Measurements from ENCODE around the gene RNF175. TPM values are rescaled to one million over a fixed set of nuclear protein-coding genes. Genes with fewer than 3 reads are reported as not detected.
"Not testable (repeated sequence)": the region's sequence is repeated elsewhere in the genome, so short reads cannot be mapped to it uniquely, and the experiment has no call there.

Gene RNF175
- total and polyA plus RNA-seq, 5 donors from 2014 or later: 2.1 to 17.3 (median 10.0) TPM

DNA sequence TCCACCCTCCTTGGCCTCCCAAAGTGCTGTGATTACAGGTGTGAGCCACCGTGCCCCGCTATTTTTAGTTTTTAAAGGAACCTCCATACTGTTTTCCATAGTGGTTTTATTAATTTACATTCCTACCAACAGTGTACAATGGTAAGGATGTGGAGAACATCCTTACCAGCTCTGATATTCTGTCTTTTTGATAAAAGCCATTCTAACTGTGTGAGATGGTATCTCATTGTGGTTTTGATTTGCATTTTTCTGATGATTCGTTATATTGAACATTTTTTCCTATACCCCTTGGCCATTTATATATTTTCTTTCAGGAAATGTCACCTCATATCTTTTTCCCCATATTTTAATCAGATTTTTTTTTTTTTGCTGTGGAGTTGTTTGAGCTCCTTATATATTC lies 90.0 kb downstream of the RNF175 start:
- Histone ChIP-seq H3K27me3 (ENCODE audit: control insufficient read depth, insufficient read depth, low read length) (peaks cover 2% of the 10 kb centered on the region), H3K4me3 (ENCODE audit: low read depth, low read length) (no peak overlapping the region), H3K4me1 (ENCODE audit: control insufficient read depth, insufficient read depth, low read length, poor library complexity, severe bottlenecking) (no peaks in the 10 kb centered on the region), H3K9me3 (ENCODE audit: control insufficient read depth in 2 of 2, low read length in 2 of 2) (peaks cover 0 to 6% of the 10 kb centered on the region in 2 experiments), H3K36me3 (ENCODE audit: control insufficient read depth, insufficient read depth, low read length) (no peaks in the 10 kb centered on the region), H3K27ac (ENCODE audit: insufficient read depth, low read length, poor library complexity, severe bottlenecking) (no peak overlapping the region)
- Mint-ChIP-seq H3K36me3 (peaks cover 3% of the 10 kb centered on the region), H3K27ac (no peak overlapping the region), H3K4me3 (no peak overlapping the region), H3K9me3 (peaks cover 0 to 10% (median 4%) of the 10 kb centered on the region in 7 donors), H3K27me3 (peaks cover 21% of the 10 kb centered on the region), H3K4me1 (no peaks in the 10 kb centered on the region)
- ATAC-seq (ENCODE audit: low read depth in 2 of 2): no peak
- DNase-seq: no peak

DNA sequence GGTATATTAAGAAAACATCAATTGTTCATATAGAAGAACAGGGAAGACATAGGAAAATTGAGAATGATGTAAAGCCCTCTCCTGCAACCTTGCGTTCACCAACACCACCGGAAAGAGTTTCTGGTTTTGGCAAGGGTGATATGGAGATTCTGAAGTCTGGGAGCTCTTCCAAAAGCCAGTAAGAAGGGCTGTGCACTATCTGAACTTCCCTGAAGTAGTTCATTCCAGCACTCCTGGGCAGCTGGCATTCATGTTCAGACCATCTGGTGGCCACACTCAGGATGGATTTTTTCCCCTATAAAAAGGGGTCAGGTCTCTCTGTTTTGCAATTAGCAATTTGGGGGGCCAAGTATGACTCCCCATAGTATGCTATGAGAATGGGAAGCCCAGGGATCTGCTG lies 91.2 kb downstream of the RNF175 start:
- H3K9me3 Mint-ChIP-seq: peaks cover 0 to 6% (median 0%) of the 10 kb centered on the region in 7 donors
- no peak for ATAC-seq (ENCODE audit: low read depth in 2 of 2)

DNA sequence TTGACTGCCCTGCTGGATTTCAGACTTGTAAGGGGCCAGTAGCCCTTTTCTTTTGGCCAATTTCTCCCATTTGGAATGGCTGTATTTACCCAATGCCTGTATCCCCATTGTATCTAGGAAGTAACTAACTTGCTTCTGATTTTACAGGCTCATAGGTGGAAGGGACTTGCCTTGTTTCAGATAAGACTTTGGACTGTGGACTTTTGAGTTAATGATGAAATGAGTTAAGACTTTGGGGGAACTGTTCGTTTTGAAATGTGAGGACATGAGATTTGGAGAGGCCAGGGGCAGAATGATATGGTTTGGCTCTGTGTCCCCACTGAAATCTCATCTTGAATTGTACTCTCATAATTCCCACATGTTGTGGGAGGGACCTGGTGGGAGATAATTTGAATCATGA lies 93.3 kb downstream of the RNF175 start:
- ATAC-seq (ENCODE audit: low read depth in 2 of 2); H3K36me3 ChIP-seq (ENCODE audit: control insufficient read depth, insufficient read depth, low read length); H3K4me3 Mint-ChIP-seq; H3K27me3 ChIP-seq (ENCODE audit: control insufficient read depth, insufficient read depth, low read length); H3K9me3 ChIP-seq (ENCODE audit: control insufficient read depth in 2 of 2, low read length in 2 of 2); H3K27ac Mint-ChIP-seq; H3K27ac ChIP-seq (ENCODE audit: insufficient read depth, low read length, poor library complexity, severe bottlenecking); H3K4me1 ChIP-seq (ENCODE audit: control insufficient read depth, insufficient read depth, low read length, poor library complexity, severe bottlenecking); DNase-seq; H3K4me3 ChIP-seq (ENCODE audit: low read depth, low read length); H3K9me3 Mint-ChIP-seq; H3K4me1 Mint-ChIP-seq: not testable (repeated sequence)
- peaks cover 11% of the 10 kb centered on the region for H3K27me3 Mint-ChIP-seq
- H3K36me3 Mint-ChIP-seq: peaks cover 11% of the 10 kb centered on the region

More for the DNA sequence above, 91.2 kb downstream of the RNF175 start:
- Histone ChIP-seq H3K36me3 (ENCODE audit: control insufficient read depth, insufficient read depth, low read length) (no peaks in the 10 kb centered on the region), H3K27me3 (ENCODE audit: control insufficient read depth, insufficient read depth, low read length) (peaks cover 2% of the 10 kb centered on the region), H3K27ac (ENCODE audit: insufficient read depth, low read length, poor library complexity, severe bottlenecking) (no peak overlapping the region), H3K4me1 (ENCODE audit: control insufficient read depth, insufficient read depth, low read length, poor library complexity, severe bottlenecking) (no peaks in the 10 kb centered on the region), H3K9me3 (ENCODE audit: control insufficient read depth in 2 of 2, low read length in 2 of 2) (no peaks in the 10 kb centered on the region), H3K4me3 (ENCODE audit: low read depth, low read length) (no peak overlapping the region)
- no peak overlapping the region for H3K27ac Mint-ChIP-seq
- no peak overlapping the region for H3K4me3 Mint-ChIP-seq
- peaks cover 3% of the 10 kb centered on the region for H3K36me3 Mint-ChIP-seq
- no peaks in the 10 kb centered on the region for H3K4me1 Mint-ChIP-seq
- DNase-seq: no peak
- H3K27me3 Mint-ChIP-seq: peaks cover 14% of the 10 kb centered on the region

DNA sequence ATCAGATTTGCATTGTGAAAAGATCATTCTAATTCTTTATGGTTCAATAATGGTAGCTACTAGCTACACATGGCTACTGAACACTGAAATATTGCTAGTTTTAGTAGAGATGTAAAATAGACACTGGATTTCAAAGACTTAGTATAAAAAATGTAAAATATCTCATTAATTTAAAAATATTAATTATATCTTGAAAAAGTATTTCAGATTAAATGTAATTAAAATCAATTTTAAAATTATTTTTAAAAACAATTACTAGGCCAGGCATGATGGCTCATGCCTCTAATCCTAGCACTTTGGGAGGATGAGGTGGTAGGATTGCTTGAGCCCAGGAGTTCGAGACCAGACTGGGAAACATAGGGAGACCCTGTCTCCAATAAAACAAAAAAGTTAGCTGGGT lies 96.2 kb downstream of the RNF175 start:
- Histone ChIP-seq H3K36me3 (ENCODE audit: control insufficient read depth, insufficient read depth, low read length) (no peaks in the 10 kb centered on the region), H3K27ac (ENCODE audit: insufficient read depth, low read length, poor library complexity, severe bottlenecking) (no peak overlapping the region), H3K9me3 (ENCODE audit: control insufficient read depth in 2 of 2, low read length in 2 of 2) (peaks cover 0 to 2% of the 10 kb centered on the region in 2 experiments), H3K4me3 (ENCODE audit: low read depth, low read length) (no peak overlapping the region), H3K4me1 (ENCODE audit: control insufficient read depth, insufficient read depth, low read length, poor library complexity, severe bottlenecking) (no peaks in the 10 kb centered on the region), H3K27me3 (ENCODE audit: control insufficient read depth, insufficient read depth, low read length) (peaks cover 2% of the 10 kb centered on the region)
- Mint-ChIP-seq H3K36me3 (peaks cover 11% of the 10 kb centered on the region), H3K9me3 (peaks cover 0 to 9% (median 4%) of the 10 kb centered on the region in 7 donors), H3K4me3 (no peak overlapping the region), H3K27ac (no peak overlapping the region), H3K4me1 (no peaks in the 10 kb centered on the region), H3K27me3 (peaks cover 4% of the 10 kb centered on the region)
- DNase-seq (no peak), ATAC-seq (ENCODE audit: low read depth in 2 of 2) (no peak)

DNA sequence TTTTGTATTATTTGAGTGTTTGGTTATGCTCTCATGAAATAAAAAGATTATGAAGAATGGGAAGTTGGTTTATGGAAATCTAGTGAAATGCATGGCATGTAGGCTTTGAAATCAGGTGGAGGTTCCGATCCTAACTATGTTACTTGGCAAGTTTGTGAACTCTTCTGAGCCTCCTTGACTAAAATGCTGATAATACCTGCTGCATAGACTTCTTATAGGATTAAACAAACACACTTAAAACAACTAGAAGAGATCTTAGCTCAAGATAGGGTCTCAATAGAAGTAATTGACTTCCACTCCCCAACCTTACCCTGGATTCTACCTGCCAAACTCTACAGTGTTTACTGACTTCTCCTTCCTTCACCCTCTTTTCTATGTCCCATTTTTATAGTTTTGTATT lies 97.9 kb downstream of the RNF175 start:
- Mint-ChIP-seq H3K36me3 (peaks cover 8% of the 10 kb centered on the region), H3K4me1 (no peaks in the 10 kb centered on the region), H3K9me3 (peaks cover 0 to 9% (median 4%) of the 10 kb centered on the region in 7 donors), H3K27me3 (peaks cover 13% of the 10 kb centered on the region), H3K4me3 (no peak overlapping the region), H3K27ac (no peak overlapping the region)
- no peaks in the 10 kb centered on the region for H3K4me1 ChIP-seq (ENCODE audit: control insufficient read depth, insufficient read depth, low read length, poor library complexity, severe bottlenecking)
- no peak overlapping the region for H3K27ac ChIP-seq (ENCODE audit: insufficient read depth, low read length, poor library complexity, severe bottlenecking)
- H3K4me3 ChIP-seq (ENCODE audit: low read depth, low read length): no peak overlapping the region
- H3K27me3 ChIP-seq (ENCODE audit: control insufficient read depth, insufficient read depth, low read length): no peaks in the 10 kb centered on the region
- no peaks in the 10 kb centered on the region for H3K36me3 ChIP-seq (ENCODE audit: control insufficient read depth, insufficient read depth, low read length)
- DNase-seq: no peak
- peaks cover 0 to 2% of the 10 kb centered on the region in 2 experiments for H3K9me3 ChIP-seq (ENCODE audit: control insufficient read depth in 2 of 2, low read length in 2 of 2)
- ATAC-seq (ENCODE audit: low read depth in 2 of 2): no peak

DNA sequence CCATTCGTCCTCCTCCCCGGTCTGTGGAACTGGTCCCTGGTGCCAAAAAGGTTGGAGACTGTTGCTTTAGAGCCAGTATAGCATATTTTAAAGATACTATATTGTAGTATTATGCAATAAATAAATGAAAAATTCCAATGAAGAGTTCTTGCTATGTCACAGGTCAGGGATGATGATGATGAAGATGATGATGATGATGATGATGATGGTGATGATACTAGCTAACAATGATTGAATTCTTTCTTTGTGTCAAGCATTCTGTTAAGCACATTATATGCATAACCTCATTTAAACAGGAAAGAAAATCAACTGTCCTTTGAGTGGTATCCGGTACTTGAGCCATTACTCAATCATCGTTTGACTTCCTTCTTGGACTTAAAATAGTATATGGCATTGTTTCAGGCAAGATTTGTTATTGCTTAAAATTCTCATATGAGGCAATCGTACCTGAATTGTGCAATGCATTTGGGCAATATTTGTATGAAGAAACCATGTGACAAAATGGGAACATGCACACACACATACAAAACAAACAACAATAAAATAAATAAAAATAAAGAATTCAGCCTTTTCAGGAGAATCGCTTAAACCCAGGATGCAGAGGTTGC lies 98.5 kb downstream of the RNF175 start:
- no peak for ATAC-seq (ENCODE audit: low read depth in 2 of 2)

More for the DNA sequence above, 98.5 kb downstream of the RNF175 start:
- Mint-ChIP-seq H3K9me3 (peaks cover 0 to 9% (median 4%) of the 10 kb centered on the region in 7 donors), H3K36me3 (peaks cover 8% of the 10 kb centered on the region), H3K27me3 (peaks cover 13% of the 10 kb centered on the region), H3K4me1 (no peaks in the 10 kb centered on the region), H3K4me3 (no peak overlapping the region), H3K27ac (no peak overlapping the region)
- H3K4me3 ChIP-seq (ENCODE audit: low read depth, low read length): no peak overlapping the region
- DNase-seq: no peak
- no peaks in the 10 kb centered on the region for H3K4me1 ChIP-seq (ENCODE audit: control insufficient read depth, insufficient read depth, low read length, poor library complexity, severe bottlenecking)
- no peaks in the 10 kb centered on the region for H3K36me3 ChIP-seq (ENCODE audit: control insufficient read depth, insufficient read depth, low read length)
- no peak overlapping the region for H3K27ac ChIP-seq (ENCODE audit: insufficient read depth, low read length, poor library complexity, severe bottlenecking)
- peaks cover under 1% of the 10 kb centered on the region for H3K27me3 ChIP-seq (ENCODE audit: control insufficient read depth, insufficient read depth, low read length)
- peaks cover 0 to 2% of the 10 kb centered on the region in 2 experiments for H3K9me3 ChIP-seq (ENCODE audit: control insufficient read depth in 2 of 2, low read length in 2 of 2)

Other genes with a start within 250 kb of the RNF175 start
- 1.4 TPM for gene TLR2, start 75.7 kb downstream of the RNF175 start, total RNA-seq
- gene TLR2, start 75.7 kb downstream of the RNF175 start, polyA plus RNA-seq: under 1 TPM in 3 of 4 donors, not detected in 1; 0.55 to 0.74 (median 0.64) TPM
- gene SFRP2, start 29.1 kb upstream of the RNF175 start, total RNA-seq: not detected
- not detected for gene SFRP2, start 29.1 kb upstream of the RNF175 start, polyA plus RNA-seq